ENCODE measurements around the gene LRRFIP1.

DNA sequence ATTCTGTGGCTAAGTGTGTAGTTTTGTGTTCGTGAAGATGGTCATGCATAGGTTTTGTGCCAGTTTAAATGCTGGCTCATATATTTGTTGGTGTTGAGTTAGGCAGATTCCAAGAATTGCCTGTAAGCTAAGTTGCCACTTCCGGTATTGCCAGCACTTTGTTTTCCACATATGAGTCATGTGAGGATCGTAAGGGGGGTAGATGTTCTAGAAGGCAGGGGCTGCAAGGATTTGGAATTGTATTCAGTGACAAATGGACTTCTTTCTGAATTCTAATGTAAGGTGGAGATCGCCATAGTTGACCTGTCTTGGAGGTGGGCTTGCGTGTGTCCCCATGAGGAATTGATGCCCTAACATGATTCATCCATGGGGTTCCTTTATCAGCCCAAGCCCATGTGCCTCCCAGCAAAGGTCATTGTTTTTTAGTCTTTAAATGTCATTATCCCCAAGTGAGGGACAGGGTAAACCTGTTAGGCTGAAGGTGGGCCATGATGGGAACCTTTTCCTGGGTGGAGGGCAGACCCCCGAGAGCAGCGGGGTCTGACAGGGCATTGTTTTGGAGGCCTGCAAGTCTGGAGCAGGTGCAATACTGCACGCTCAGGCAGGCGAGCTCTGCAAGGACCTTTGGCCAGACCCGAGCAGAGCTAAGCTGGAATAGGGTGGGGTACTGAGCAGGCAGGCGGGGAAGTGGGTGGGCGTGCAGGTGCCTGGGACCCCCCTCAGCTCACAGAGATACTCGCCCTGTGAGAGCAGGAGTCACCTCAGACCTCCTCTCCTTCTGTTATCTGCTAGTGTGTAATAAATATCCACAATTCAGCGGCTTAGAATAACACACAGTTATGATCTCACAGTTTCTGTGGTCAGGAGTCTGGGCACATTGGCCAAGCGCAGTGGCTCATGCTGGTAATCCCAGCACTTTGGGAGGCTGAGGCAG is 77.4 kb downstream of the LRRFIP1 start:
- TF ChIP-seq POLR2A (IDR thresholded peaks at IDR 0.05) (no peak), CTCF (IDR thresholded peaks at IDR 0.05) (no peak), EP300 (IDR thresholded peaks at IDR 0.05) (peak in 1 of 2 donors; percentile 66)
